WTC11 (cell line): ENCODE results near the gene ARHGAP29. TPM values are rescaled to one million over a fixed set of nuclear protein-coding genes. Genes with fewer than 3 reads are reported as not detected.

ENCODE experiments used
- ATAC-seq: fragments of 200-7000 bp; cut with Tn5 transposase; 2 replicates; pipeline ENCODE4 v1.10.0; 2021; ENCODE audit warnings: mild to moderate bottlenecking, moderate library complexity
- CTCF ChIA-PET: fragments of 300-600 bp; sonication (Branson Sonifier 250); formaldehyde crosslinking; loops from one replicate; lab custom pipeline; 2021; ENCODE audit warnings: antibody characterized with exemption; lab: Charles Lee
- POLR2A ChIA-PET: fragments of 350-600 bp; sonication (Branson Sonifier 250); formaldehyde crosslinking; loops from one replicate; lab custom pipeline; 2021; ENCODE audit warnings: antibody characterized with exemption; lab: Charles Lee
- DNase-seq: peaks from one replicate; pipeline ENCODE4 v3.0.0; 2021; ENCODE audit warnings: low spot score
- H3K27ac Mint-ChIP-seq: 2 replicates; pipeline ENCODE4 v1.8.0; 2021; ENCODE audit warnings: mixed read lengths
- H3K27me3 Mint-ChIP-seq: 2 replicates; pipeline ENCODE4 v1.8.0; 2021; ENCODE audit warnings: low read depth, mild to moderate bottlenecking, moderate library complexity, mixed read lengths
- H3K36me3 Mint-ChIP-seq: 2 replicates; pipeline ENCODE4 v1.8.0; 2021; ENCODE audit warnings: mixed read lengths
- H3K4me1 Mint-ChIP-seq: 2 replicates; pipeline ENCODE4 v1.8.0; 2022; ENCODE audit warnings: mixed read lengths
- H3K4me3 Mint-ChIP-seq: 2 replicates; pipeline ENCODE4 v1.8.0; 2021; ENCODE audit warnings: mild to moderate bottlenecking, moderate library complexity, mixed read lengths
- H3K9me3 Mint-ChIP-seq: 2 replicates; pipeline ENCODE4 v1.8.0; 2021; ENCODE audit warnings: mixed read lengths
- ATF1 ChIP-seq: sonication (generic); formaldehyde crosslinking; IDR thresholded peaks from 2 replicates; pipeline ENCODE4 v1.8.1; 2023; ENCODE audit warnings: mild to moderate bottlenecking, moderate library complexity, missing genetic modification reagents
- E2F5 ChIP-seq: sonication (generic); formaldehyde crosslinking; IDR thresholded peaks from 2 replicates; pipeline ENCODE4 v1.8.1; 2022; ENCODE audit warnings: mild to moderate bottlenecking, moderate library complexity, missing genetic modification reagents
- ETV6 ChIP-seq: sonication (generic); formaldehyde crosslinking; IDR thresholded peaks from 2 replicates; pipeline ENCODE4 v1.8.1; 2022; ENCODE audit warnings: mild to moderate bottlenecking, missing genetic modification reagents
- FOXP4 ChIP-seq: sonication (generic); formaldehyde crosslinking; IDR thresholded peaks from 2 replicates; pipeline ENCODE4 v1.8.0; 2022; ENCODE audit warnings: mild to moderate bottlenecking, missing genetic modification reagents
- IRF1 ChIP-seq: sonication (generic); formaldehyde crosslinking; IDR thresholded peaks from 2 replicates; pipeline ENCODE4 v1.8.0; 2023; ENCODE audit warnings: missing genetic modification reagents
- IRF2 ChIP-seq: sonication (generic); formaldehyde crosslinking; IDR thresholded peaks from 2 replicates; pipeline ENCODE4 v1.8.0; 2022; ENCODE audit warnings: low read depth, missing genetic modification reagents, borderline replicate concordance
- JAZF1 ChIP-seq: fragments of 250-450 bp; sonication (Bioruptor Pico); IDR thresholded peaks from 2 replicates; pipeline ENCODE4 v1.9.0; 2021; ENCODE audit warnings: moderate library complexity, mild to moderate bottlenecking, inconsistent platforms
- KAT7 ChIP-seq: sonication (generic); formaldehyde crosslinking; IDR thresholded peaks from 2 replicates; pipeline ENCODE4 v1.8.1; 2023; ENCODE audit warnings: missing genetic modification reagents, mild to moderate bottlenecking, borderline replicate concordance
- MYBL2 ChIP-seq: sonication (generic); formaldehyde crosslinking; IDR thresholded peaks from 2 replicates; pipeline ENCODE4 v1.8.1; 2023; ENCODE audit warnings: mild to moderate bottlenecking, moderate library complexity, missing genetic modification reagents
- NFATC4 ChIP-seq: fragments of 250-450 bp; sonication (Bioruptor Pico); IDR thresholded peaks from 2 replicates; pipeline ENCODE4 v1.9.0; 2021; ENCODE audit warnings: mild to moderate bottlenecking
- NFE2L1 ChIP-seq: sonication (generic); formaldehyde crosslinking; IDR thresholded peaks from 2 replicates; pipeline ENCODE4 v1.8.1; 2023; ENCODE audit warnings: missing genetic modification reagents
- NFYB ChIP-seq: sonication (generic); formaldehyde crosslinking; conservative IDR thresholded peaks from 2 replicates; pipeline ENCODE4 v1.8.0; 2022; ENCODE audit warnings: low read depth, missing genetic modification reagents
- NR3C1 ChIP-seq: sonication (generic); formaldehyde crosslinking; conservative IDR thresholded peaks from 2 replicates; pipeline ENCODE4 v1.8.1; 2023; ENCODE audit warnings: low read depth, mild to moderate bottlenecking, missing genetic modification reagents
- OVOL2 ChIP-seq: fragments of 250-450 bp; sonication (Bioruptor Pico); IDR thresholded peaks from 2 replicates; pipeline ENCODE4 v1.9.0; 2021; ENCODE audit warnings: mild to moderate bottlenecking, borderline replicate concordance
- SMAD3 ChIP-seq: sonication (generic); formaldehyde crosslinking; IDR thresholded peaks from 2 replicates; pipeline ENCODE4 v1.8.0; 2022; ENCODE audit warnings: missing genetic modification reagents, mild to moderate bottlenecking, borderline replicate concordance
- TCF7 ChIP-seq: sonication (generic); formaldehyde crosslinking; IDR thresholded peaks from 2 replicates; pipeline ENCODE4 v1.8.0; 2022; ENCODE audit warnings: mild to moderate bottlenecking, low read depth, missing genetic modification reagents, moderate library complexity
- ZNF232 ChIP-seq: sonication (generic); formaldehyde crosslinking; IDR thresholded peaks from 2 replicates; pipeline ENCODE4 v1.8.0; 2022; ENCODE audit warnings: mild to moderate bottlenecking, missing genetic modification reagents
- ZNF263 ChIP-seq: sonication (generic); formaldehyde crosslinking; IDR thresholded peaks from 2 replicates; pipeline ENCODE4 v1.8.1; 2022; ENCODE audit warnings: low read depth, mild to moderate bottlenecking, moderate library complexity, missing genetic modification reagents
- ZNF396 ChIP-seq: fragments of 250-450 bp; sonication (Bioruptor Pico); IDR thresholded peaks from 2 replicates; pipeline ENCODE4 v1.8.0; 2021; ENCODE audit warnings: mild to moderate bottlenecking, moderate library complexity, borderline replicate concordance
- ZNF416 ChIP-seq: fragments of 250-450 bp; sonication (Bioruptor Pico); IDR thresholded peaks from 2 replicates; pipeline ENCODE4 v1.9.0; 2021; ENCODE audit warnings: mild to moderate bottlenecking, inconsistent platforms
- total RNA-seq: library from RNA; stranded (reverse); gene quantifications from 3 replicates; pipeline ENCODE4 v1.2.3, GENCODE V29; 2021
- TF ChIP-seq, protein P1 (sequence below): sonication (generic); formaldehyde crosslinking; conservative IDR thresholded peaks from 2 replicates; pipeline ENCODE4 v1.8.1; 2022; ENCODE audit warnings: mild to moderate bottlenecking, missing genetic modification reagents
- TF ChIP-seq, protein P2 (sequence below): sonication (generic); formaldehyde crosslinking; IDR thresholded peaks from 2 replicates; pipeline ENCODE4 v1.8.1; 2023; ENCODE audit warnings: mild to moderate bottlenecking, missing genetic modification reagents
- TF ChIP-seq, protein P3 (sequence below): sonication (generic); formaldehyde crosslinking; IDR thresholded peaks from 2 replicates; pipeline ENCODE4 v1.8.1; 2023; ENCODE audit warnings: mild to moderate bottlenecking, missing genetic modification reagents, moderate library complexity

ARHGAP29 gene
- total RNA-seq, 1 experiment from 2014 or later = 6.6 TPM

DNA sequence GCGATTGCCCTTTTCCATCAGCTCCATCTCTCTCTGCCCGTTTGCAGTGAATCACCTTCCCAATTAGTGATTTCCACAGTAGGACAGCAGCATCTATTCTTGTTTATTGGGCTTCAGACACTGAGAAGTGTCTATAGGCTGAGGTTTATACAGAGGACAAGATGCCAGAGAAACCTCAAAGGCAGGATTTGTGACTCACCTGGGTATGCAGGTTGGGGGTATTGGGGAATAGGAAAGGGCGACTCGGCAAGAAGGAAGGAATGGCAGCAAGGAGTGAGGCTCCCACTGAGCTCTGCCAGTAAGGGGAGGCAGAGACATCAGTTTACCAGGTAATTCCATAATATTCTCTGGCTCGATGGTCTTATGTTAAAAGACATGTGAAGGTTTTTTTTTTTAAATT is 91.1 kb downstream of the ARHGAP29 start:
- Mint-ChIP-seq H3K27me3 (no peaks in the 10 kb centered on the region), H3K9me3 (no peaks in the 10 kb centered on the region), H3K4me1 (peaks cover 22% of the 10 kb centered on the region), H3K27ac (no peak overlapping the region), H3K4me3 (no peak overlapping the region), H3K36me3 (no peaks in the 10 kb centered on the region)
- ChIA-PET POLR2A (no interaction called here), CTCF (interaction anchor here (1.7 kb wide), 1 partner anchor 85 kb away, joined by 5 read pairs; no protein-coding TSS in a partner anchor)
- DNase-seq (no peak), ATAC-seq (peak; percentile 26; the same call in 1 of the 2 replicates)
- TF ChIP-seq IRF1 (CRISPR knock-in tag) (no peak), ZNF232 (CRISPR knock-in tag) (no peak), E2F5 (CRISPR knock-in tag) (no peak), ZNF263 (CRISPR knock-in tag) (no peak), NFE2L1 (CRISPR knock-in tag) (no peak), ATF1 (CRISPR knock-in tag) (no peak), OVOL2 (CRISPR knock-in tag) (no peak), SMAD3 (no peak), FOXP4 (CRISPR knock-in tag) (no peak), TCF7 (CRISPR knock-in tag) (no peak), NFYB (no peak), ZNF396 (CRISPR knock-in tag) (no peak), NFATC4 (CRISPR knock-in tag) (no peak)
- TF ChIP-seq, protein P1, sequence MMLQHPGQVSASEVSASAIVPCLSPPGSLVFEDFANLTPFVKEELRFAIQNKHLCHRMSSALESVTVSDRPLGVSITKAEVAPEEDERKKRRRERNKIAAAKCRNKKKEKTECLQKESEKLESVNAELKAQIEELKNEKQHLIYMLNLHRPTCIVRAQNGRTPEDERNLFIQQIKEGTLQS (CRISPR knock-in tag) = no peak

GRCh38 chr1:94144836-94145235 is 92.5 kb downstream of the ARHGAP29 start:
- ChIA-PET POLR2A (no interaction called here), CTCF (no interaction called here)
- Mint-ChIP-seq H3K27ac (no peak overlapping the region), H3K36me3 (no peaks in the 10 kb centered on the region), H3K4me1 (peaks cover 22% of the 10 kb centered on the region), H3K27me3 (no peaks in the 10 kb centered on the region), H3K9me3 (no peaks in the 10 kb centered on the region), H3K4me3 (no peak overlapping the region)
- TF ChIP-seq, protein P2, sequence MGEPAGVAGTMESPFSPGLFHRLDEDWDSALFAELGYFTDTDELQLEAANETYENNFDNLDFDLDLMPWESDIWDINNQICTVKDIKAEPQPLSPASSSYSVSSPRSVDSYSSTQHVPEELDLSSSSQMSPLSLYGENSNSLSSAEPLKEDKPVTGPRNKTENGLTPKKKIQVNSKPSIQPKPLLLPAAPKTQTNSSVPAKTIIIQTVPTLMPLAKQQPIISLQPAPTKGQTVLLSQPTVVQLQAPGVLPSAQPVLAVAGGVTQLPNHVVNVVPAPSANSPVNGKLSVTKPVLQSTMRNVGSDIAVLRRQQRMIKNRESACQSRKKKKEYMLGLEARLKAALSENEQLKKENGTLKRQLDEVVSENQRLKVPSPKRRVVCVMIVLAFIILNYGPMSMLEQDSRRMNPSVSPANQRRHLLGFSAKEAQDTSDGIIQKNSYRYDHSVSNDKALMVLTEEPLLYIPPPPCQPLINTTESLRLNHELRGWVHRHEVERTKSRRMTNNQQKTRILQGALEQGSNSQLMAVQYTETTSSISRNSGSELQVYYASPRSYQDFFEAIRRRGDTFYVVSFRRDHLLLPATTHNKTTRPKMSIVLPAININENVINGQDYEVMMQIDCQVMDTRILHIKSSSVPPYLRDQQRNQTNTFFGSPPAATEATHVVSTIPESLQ = no peak
- TF ChIP-seq MYBL2 (CRISPR knock-in tag) (no peak), NR3C1 (CRISPR knock-in tag) (no peak), TCF7 (CRISPR knock-in tag) (no peak), ZNF416 (no peak), ETV6 (no peak), E2F5 (CRISPR knock-in tag) (no peak), JAZF1 (CRISPR knock-in tag) (no peak), IRF2 (no peak), KAT7 (CRISPR knock-in tag) (no peak)
- TF ChIP-seq, protein P3, sequence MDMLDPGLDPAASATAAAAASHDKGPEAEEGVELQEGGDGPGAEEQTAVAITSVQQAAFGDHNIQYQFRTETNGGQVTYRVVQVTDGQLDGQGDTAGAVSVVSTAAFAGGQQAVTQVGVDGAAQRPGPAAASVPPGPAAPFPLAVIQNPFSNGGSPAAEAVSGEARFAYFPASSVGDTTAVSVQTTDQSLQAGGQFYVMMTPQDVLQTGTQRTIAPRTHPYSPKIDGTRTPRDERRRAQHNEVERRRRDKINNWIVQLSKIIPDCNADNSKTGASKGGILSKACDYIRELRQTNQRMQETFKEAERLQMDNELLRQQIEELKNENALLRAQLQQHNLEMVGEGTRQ = no peak
- ATAC-seq = no peak
- no peak for DNase-seq
